Measurements from ENCODE around the gene SYT2.
A peak's percentile ranks its signal among the peaks of the same experiment; 100 is the strongest.
"Not testable (repeated sequence)": the region's sequence is repeated elsewhere in the genome, so short reads cannot be mapped to it uniquely, and the experiment has no call there.

SYT2 gene

GRCh38 chr1:202561726-202562443 lies 148.4 kb downstream of the SYT2 start:
- no peaks in the 10 kb centered on the region for H3K79me2 ChIP-seq (ENCODE audit: control insufficient read depth, insufficient read depth, low read length, unreplicated experiment)
- no peaks in the 10 kb centered on the region for H3K27me3 ChIP-seq (ENCODE audit: insufficient read depth, low read length)
- no peak overlapping the region for H3K4me3 ChIP-seq (ENCODE audit: low read depth, low read length)
- H3K36me3 ChIP-seq (ENCODE audit: insufficient read depth, low read length) = no peaks in the 10 kb centered on the region
- no peaks in the 10 kb centered on the region for H3K4me1 ChIP-seq (ENCODE audit: control insufficient read depth, insufficient read depth, low read length, unreplicated experiment)
- H2AFZ ChIP-seq (ENCODE audit: low read length, unreplicated experiment) = no peak overlapping the region
- no peak overlapping the region for H3K27ac ChIP-seq (ENCODE audit: low read depth, low read length)

GRCh38 chr1:202561240-202561639 lies 149.0 kb downstream of the SYT2 start:
- Histone ChIP-seq H3K36me3 (ENCODE audit: insufficient read depth, low read length) (no peaks in the 10 kb centered on the region), H3K4me3 (ENCODE audit: low read depth, low read length) (no peak overlapping the region), H3K4me1 (ENCODE audit: control insufficient read depth, insufficient read depth, low read length, unreplicated experiment) (no peaks in the 10 kb centered on the region), H2AFZ (ENCODE audit: low read length, unreplicated experiment) (no peak overlapping the region), H3K79me2 (ENCODE audit: control insufficient read depth, insufficient read depth, low read length, unreplicated experiment) (no peaks in the 10 kb centered on the region), H3K27me3 (ENCODE audit: insufficient read depth, low read length) (no peaks in the 10 kb centered on the region), H3K27ac (ENCODE audit: low read depth, low read length) (no peak overlapping the region)

GRCh38 chr1:202557662-202558061 lies 152.6 kb downstream of the SYT2 start:
- peaks cover 14% of the 10 kb centered on the region for H3K4me1 ChIP-seq (ENCODE audit: control insufficient read depth, insufficient read depth, low read length, unreplicated experiment)
- H3K27ac ChIP-seq (ENCODE audit: low read depth, low read length); H3K4me3 ChIP-seq (ENCODE audit: low read depth, low read length); H3K27me3 ChIP-seq (ENCODE audit: insufficient read depth, low read length); H3K36me3 ChIP-seq (ENCODE audit: insufficient read depth, low read length); H2AFZ ChIP-seq (ENCODE audit: low read length, unreplicated experiment); H3K79me2 ChIP-seq (ENCODE audit: control insufficient read depth, insufficient read depth, low read length, unreplicated experiment): not testable (repeated sequence)

GRCh38 chr1:202556037-202556436 lies 154.2 kb downstream of the SYT2 start:
- H3K4me1 ChIP-seq (ENCODE audit: control insufficient read depth, insufficient read depth, low read length, unreplicated experiment) = peaks cover 14% of the 10 kb centered on the region
- not testable (repeated sequence) for H3K27ac ChIP-seq (ENCODE audit: low read depth, low read length); H3K79me2 ChIP-seq (ENCODE audit: control insufficient read depth, insufficient read depth, low read length, unreplicated experiment); H3K36me3 ChIP-seq (ENCODE audit: insufficient read depth, low read length); H3K27me3 ChIP-seq (ENCODE audit: insufficient read depth, low read length); H3K4me3 ChIP-seq (ENCODE audit: low read depth, low read length); H2AFZ ChIP-seq (ENCODE audit: low read length, unreplicated experiment)

- peaks cover 14% of the 10 kb centered on the region for H3K4me1 ChIP-seq (ENCODE audit: control insufficient read depth, insufficient read depth, low read length, unreplicated experiment)
- H3K79me2 ChIP-seq (ENCODE audit: control insufficient read depth, insufficient read depth, low read length, unreplicated experiment); H2AFZ ChIP-seq (ENCODE audit: low read length, unreplicated experiment); H3K27me3 ChIP-seq (ENCODE audit: insufficient read depth, low read length); H3K4me3 ChIP-seq (ENCODE audit: low read depth, low read length); H3K36me3 ChIP-seq (ENCODE audit: insufficient read depth, low read length); H3K27ac ChIP-seq (ENCODE audit: low read depth, low read length): not testable (repeated sequence)
These were observed 155.6 kb downstream of the SYT2 start for GRCh38 chr1:202554619-202555018.

GRCh38 chr1:202553560-202554038 lies 156.7 kb downstream of the SYT2 start:
- peak overlapping the region; percentile 67 for H3K27ac ChIP-seq (ENCODE audit: low read depth, low read length)
- H3K4me1 ChIP-seq (ENCODE audit: control insufficient read depth, insufficient read depth, low read length, unreplicated experiment) = peaks cover 14% of the 10 kb centered on the region
- H3K27me3 ChIP-seq (ENCODE audit: insufficient read depth, low read length) = no peaks in the 10 kb centered on the region
- H3K36me3 ChIP-seq (ENCODE audit: insufficient read depth, low read length) = no peaks in the 10 kb centered on the region
- H2AFZ ChIP-seq (ENCODE audit: low read length, unreplicated experiment) = no peak overlapping the region
- no peak overlapping the region for H3K4me3 ChIP-seq (ENCODE audit: low read depth, low read length)
- H3K79me2 ChIP-seq (ENCODE audit: control insufficient read depth, insufficient read depth, low read length, unreplicated experiment) = no peaks in the 10 kb centered on the region

- not testable (repeated sequence) for H3K79me2 ChIP-seq (ENCODE audit: control insufficient read depth, insufficient read depth, low read length, unreplicated experiment); H3K36me3 ChIP-seq (ENCODE audit: insufficient read depth, low read length); H3K4me3 ChIP-seq (ENCODE audit: low read depth, low read length); H3K27me3 ChIP-seq (ENCODE audit: insufficient read depth, low read length); H2AFZ ChIP-seq (ENCODE audit: low read length, unreplicated experiment)
- Histone ChIP-seq H3K27ac (ENCODE audit: low read depth, low read length) (peak overlapping the region; percentile 67), H3K4me1 (ENCODE audit: control insufficient read depth, insufficient read depth, low read length, unreplicated experiment) (peaks cover 14% of the 10 kb centered on the region)
These were observed 157.2 kb downstream of the SYT2 start for GRCh38 chr1:202553078-202553477.

GRCh38 chr1:202552615-202553014 lies 157.6 kb downstream of the SYT2 start:
- H3K27me3 ChIP-seq (ENCODE audit: insufficient read depth, low read length); H2AFZ ChIP-seq (ENCODE audit: low read length, unreplicated experiment); H3K36me3 ChIP-seq (ENCODE audit: insufficient read depth, low read length); H3K79me2 ChIP-seq (ENCODE audit: control insufficient read depth, insufficient read depth, low read length, unreplicated experiment); H3K4me3 ChIP-seq (ENCODE audit: low read depth, low read length): not testable (repeated sequence)
- H3K4me1 ChIP-seq (ENCODE audit: control insufficient read depth, insufficient read depth, low read length, unreplicated experiment) = peaks cover 14% of the 10 kb centered on the region
- peak overlapping the region; percentile 67; the same call in 1 of the 2 replicates for H3K27ac ChIP-seq (ENCODE audit: low read depth, low read length)

- no peak overlapping the region for H3K27ac ChIP-seq (ENCODE audit: low read depth, low read length)
- H3K79me2 ChIP-seq (ENCODE audit: control insufficient read depth, insufficient read depth, low read length, unreplicated experiment) = no peaks in the 10 kb centered on the region
- H3K4me3 ChIP-seq (ENCODE audit: low read depth, low read length) = no peak overlapping the region
- peaks cover 14% of the 10 kb centered on the region for H3K4me1 ChIP-seq (ENCODE audit: control insufficient read depth, insufficient read depth, low read length, unreplicated experiment)
- no peak overlapping the region for H2AFZ ChIP-seq (ENCODE audit: low read length, unreplicated experiment)
- no peaks in the 10 kb centered on the region for H3K36me3 ChIP-seq (ENCODE audit: insufficient read depth, low read length)
- H3K27me3 ChIP-seq (ENCODE audit: insufficient read depth, low read length) = no peaks in the 10 kb centered on the region
These were observed 158.6 kb downstream of the SYT2 start for GRCh38 chr1:202551683-202552082.

- peaks cover 14% of the 10 kb centered on the region for H3K4me1 ChIP-seq (ENCODE audit: control insufficient read depth, insufficient read depth, low read length, unreplicated experiment)
- not testable (repeated sequence) for H3K27me3 ChIP-seq (ENCODE audit: insufficient read depth, low read length); H3K4me3 ChIP-seq (ENCODE audit: low read depth, low read length); H2AFZ ChIP-seq (ENCODE audit: low read length, unreplicated experiment); H3K27ac ChIP-seq (ENCODE audit: low read depth, low read length); H3K79me2 ChIP-seq (ENCODE audit: control insufficient read depth, insufficient read depth, low read length, unreplicated experiment); H3K36me3 ChIP-seq (ENCODE audit: insufficient read depth, low read length)
These were observed 160.2 kb downstream of the SYT2 start for GRCh38 chr1:202550088-202550487.

GRCh38 chr1:202547215-202547614 lies 163.0 kb downstream of the SYT2 start:
- Histone ChIP-seq H3K27me3 (ENCODE audit: insufficient read depth, low read length) (no peaks in the 10 kb centered on the region), H3K4me3 (ENCODE audit: low read depth, low read length) (no peak overlapping the region), H3K36me3 (ENCODE audit: insufficient read depth, low read length) (no peaks in the 10 kb centered on the region), H3K4me1 (ENCODE audit: control insufficient read depth, insufficient read depth, low read length, unreplicated experiment) (no peaks in the 10 kb centered on the region), H2AFZ (ENCODE audit: low read length, unreplicated experiment) (no peak overlapping the region), H3K79me2 (ENCODE audit: control insufficient read depth, insufficient read depth, low read length, unreplicated experiment) (no peaks in the 10 kb centered on the region), H3K27ac (ENCODE audit: low read depth, low read length) (no peak overlapping the region)
